GM23338 (cell line): ENCODE data around the gene NCS1. TPM values are rescaled to one million over a fixed set of nuclear protein-coding genes. Genes with fewer than 3 reads are reported as not detected.

Source experiments
- ATAC-seq: fragments of 200-7000 bp; cut with Tn5 transposase; 3 replicates; pipeline ENCODE4 v1.9.1; 2020
- DNase-seq: peaks from one replicate; pipeline ENCODE4 v3.0.0-alpha.2; 2015; ENCODE audit warnings: low spot score
- H2AFZ ChIP-seq: fragments of 200-600 bp; sonication (generic); 2 replicates; pipeline ENCODE4 v1.8.0; 2016; ENCODE audit warnings: antibody characterized with exemption, mild to moderate bottlenecking, moderate library complexity
- H3F3A ChIP-seq: fragments of 200-600 bp; sonication (generic); replicated peaks from 2 replicates; pipeline ENCODE4 v1.8.0; 2017; ENCODE audit warnings: antibody characterized with exemption, mixed run types, low read depth
- H3K27ac ChIP-seq: fragments of 200-600 bp; sonication (generic); 2 replicates; pipeline ENCODE4 v1.6.1; 2016; ENCODE audit warnings: low read depth
- H3K27me3 ChIP-seq: fragments of 200-600 bp; sonication (generic); 2 replicates; pipeline ENCODE4 v1.8.0; 2016; ENCODE audit warnings: mild to moderate bottlenecking, mixed run types, moderate library complexity; ENCODE audit not compliant: insufficient read depth
- H3K36me3 ChIP-seq: fragments of 200-600 bp; sonication (generic); 2 replicates; pipeline ENCODE4 v1.8.0; 2016; ENCODE audit warnings: mild to moderate bottlenecking; ENCODE audit not compliant: insufficient read depth
- H3K4me1 ChIP-seq: fragments of 200-600 bp; sonication (generic); 2 replicates; pipeline ENCODE4 v1.8.0; 2016; ENCODE audit warnings: mild to moderate bottlenecking, moderate library complexity; ENCODE audit not compliant: insufficient read depth
- H3K4me2 ChIP-seq: fragments of 200-600 bp; sonication (generic); 2 replicates; pipeline ENCODE4 v1.7.1; 2017; ENCODE audit warnings: mixed run types
- H3K4me3 ChIP-seq: fragments of 200-600 bp; sonication (generic); 2 replicates; pipeline ENCODE4 v1.6.1; 2016; ENCODE audit warnings: mixed run types
- H3K79me2 ChIP-seq: fragments of 200-600 bp; sonication (generic); replicated peaks from 2 replicates; pipeline ENCODE4 v1.8.0; 2017; ENCODE audit warnings: mild to moderate bottlenecking; ENCODE audit not compliant: insufficient read depth
- H3K9me2 ChIP-seq: fragments of 200-600 bp; sonication (generic); 2 replicates; pipeline ENCODE4 v1.8.0; 2017; ENCODE audit not compliant: insufficient read depth
- H4K20me1 ChIP-seq: fragments of 200-600 bp; sonication (generic); replicated peaks from 2 replicates; pipeline ENCODE4 v1.8.0; 2017; ENCODE audit warnings: mild to moderate bottlenecking; ENCODE audit not compliant: insufficient read depth
- H3K27ac Mint-ChIP-seq: 2 replicates; pipeline ENCODE4 v1.8.0; 2020; ENCODE audit warnings: inconsistent platforms, mild to moderate bottlenecking, moderate library complexity, mixed read lengths
- H3K27me3 Mint-ChIP-seq: 3 replicates; pipeline ENCODE4 v1.8.0; 2022; ENCODE audit warnings: low read depth, mild to moderate bottlenecking, moderate library complexity, mixed read lengths, inconsistent platforms; ENCODE audit not compliant: insufficient read depth, poor library complexity
- H3K36me3 Mint-ChIP-seq: 3 replicates; pipeline ENCODE4 v1.8.0; 2021; ENCODE audit warnings: low read depth, mild to moderate bottlenecking, inconsistent platforms, moderate library complexity, mixed read lengths
- H3K4me1 Mint-ChIP-seq: 3 replicates; pipeline ENCODE4 v1.8.0; 2020; ENCODE audit warnings: mild to moderate bottlenecking, inconsistent platforms, mixed read lengths
- H3K4me3 Mint-ChIP-seq: 3 replicates; pipeline ENCODE4 v1.8.0; 2021; ENCODE audit warnings: moderate library complexity, mild to moderate bottlenecking, inconsistent platforms, mixed read lengths
- H3K9me3 Mint-ChIP-seq: 3 replicates; pipeline ENCODE4 v1.8.0; 2020; ENCODE audit warnings: moderate library complexity, mild to moderate bottlenecking, inconsistent platforms, mixed read lengths
- CTCF ChIP-seq, 2 experiments: fragments of 200-600 bp in 1 of 2; sonication (generic) in 1 of 2; conservative IDR thresholded peaks; 2 replicates each; pipeline versions ENCODE4 v1.5.1 to v1.6.1; 2016 to 2017; ENCODE audit warnings: antibody characterized with exemption in 2 of 2, low read depth in 2 of 2, mild to moderate bottlenecking in 2 of 2, moderate library complexity in 1 of 2
- ETS1 ChIP-seq: IDR thresholded peaks from 2 replicates; pipeline ENCODE4 v1.6.1; 2016; ENCODE audit warnings: antibody characterized with exemption
- EZH2 ChIP-seq: fragments of 200-600 bp; sonication (generic); IDR thresholded peaks from one replicate; pipeline ENCODE4 v1.8.0; 2017; ENCODE audit warnings: antibody characterized with exemption, mild to moderate bottlenecking, low read depth; ENCODE audit not compliant: unreplicated experiment
- EZH2phosphoT487 ChIP-seq: fragments of 200-600 bp; sonication (generic); IDR thresholded peaks from one replicate; pipeline ENCODE4 v1.8.1; 2018; ENCODE audit warnings: antibody characterized with exemption; ENCODE audit not compliant: unreplicated experiment
- JUNB ChIP-seq: IDR thresholded peaks from one replicate; pipeline ENCODE4 v1.6.1; 2016; ENCODE audit warnings: antibody characterized with exemption; ENCODE audit not compliant: unreplicated experiment
- NANOG ChIP-seq: IDR thresholded peaks from 2 replicates; pipeline ENCODE4 v1.6.1; 2016; ENCODE audit warnings: antibody characterized with exemption, borderline replicate concordance
- POLR2AphosphoS5 ChIP-seq: IDR thresholded peaks from 2 replicates; pipeline ENCODE4 v1.6.1; 2016; ENCODE audit warnings: antibody characterized with exemption, low read depth
- REST ChIP-seq: IDR thresholded peaks from one replicate; pipeline ENCODE4 v1.6.1; 2018; ENCODE audit warnings: antibody characterized with exemption; ENCODE audit not compliant: unreplicated experiment
- ZNF114 ChIP-seq: fragments of 250-450 bp; sonication (Bioruptor Pico); IDR thresholded peaks from 2 replicates; pipeline ENCODE4 v1.5.0; 2020; ENCODE audit warnings: mild to moderate bottlenecking, moderate library complexity
- ZNF331 ChIP-seq: fragments of 250-450 bp; sonication (Bioruptor Pico); IDR thresholded peaks from 2 replicates; pipeline ENCODE4 v1.5.0; 2020; ENCODE audit warnings: low read depth, mild to moderate bottlenecking, moderate library complexity
- ZNF462 ChIP-seq: fragments of 250-450 bp; sonication (Bioruptor Pico); IDR thresholded peaks from 2 replicates; pipeline ENCODE4 v1.5.0; 2020; ENCODE audit warnings: mild to moderate bottlenecking, moderate library complexity
- polyA plus RNA-seq: library from polyadenylated mRNA; unstranded; fragments of >200 nt; fragmentation: Nextera tagmentation; extraction: Ambion mirVana; gene quantifications from 2 replicates; pipeline ENCODE4 v1.2.1, GENCODE V29; 2016
- total RNA-seq: library from RNA; depleted of rRNA; stranded (reverse); fragments of >200 nt; shearing (Covaris generic); gene quantifications from 2 replicates; pipeline ENCODE4 v1.2.3, GENCODE V29; 2014

NCS1 gene
- total and polyA plus RNA-seq, 2 experiments from 2014 or later: 8.2 to 34.3 TPM

- no peak for TF ChIP-seq ZNF462
Observed at GRCh38 chr9:130192382-130192999, 20.3 kb downstream of the NCS1 start (continued).

GRCh38 chr9:130193103-130193502 lies 20.9 kb downstream of the NCS1 start:
- peak overlapping the region; percentile 59; the same call in 1 of the 2 replicates for H3K27ac ChIP-seq
- peak overlapping the region; percentile 13; the same call in 1 of the 2 replicates for H3K27ac Mint-ChIP-seq
- H3K4me3 Mint-ChIP-seq: no peak overlapping the region
- TF ChIP-seq EZH2 (no peak), JUNB (no peak), ETS1 (no peak), ZNF114 (CRISPR knock-in tag) (no peak), POLR2AphosphoS5 (no peak), EZH2phosphoT487 (no peak), CTCF (conservative IDR thresholded peaks at IDR 0.05; ENCODE audit: low read depth in 2 of 2) (no peak), ZNF331 (no peak), NANOG (no peak), REST (no peak)

More at GRCh38 chr9:130193103-130193502, 20.9 kb downstream of the NCS1 start:
- no peaks in the 10 kb centered on the region for H3K36me3 Mint-ChIP-seq
- ATAC-seq (peak; percentile 49), DNase-seq (peak; percentile 50)
- H3K27me3 Mint-ChIP-seq: peaks cover 13% of the 10 kb centered on the region
- no peaks in the 10 kb centered on the region for H3K9me3 Mint-ChIP-seq
- H3K9me2 ChIP-seq: no peaks in the 10 kb centered on the region
- no peaks in the 10 kb centered on the region; the same call in 1 of the 2 replicates for H3K4me1 ChIP-seq
- no peak overlapping the region for H2AFZ ChIP-seq
- H3K36me3 ChIP-seq: no peaks in the 10 kb centered on the region
- H3F3A ChIP-seq: no peaks in the 10 kb centered on the region
- H4K20me1 ChIP-seq: peaks cover 11% of the 10 kb centered on the region; the same call in 1 of the 2 replicates
- peaks cover 23% of the 10 kb centered on the region for H3K4me1 Mint-ChIP-seq
- H3K79me2 ChIP-seq: peaks cover 62% of the 10 kb centered on the region
- H3K4me2 ChIP-seq: no peak overlapping the region
- no peaks in the 10 kb centered on the region for H3K27me3 ChIP-seq
- no peak overlapping the region for H3K4me3 ChIP-seq
